Liver (tissue), 9 donors: Measurements from ENCODE around the gene HOXD12. TPM values are rescaled to one million over a fixed set of nuclear protein-coding genes. Genes with fewer than 3 reads are reported as not detected.

Source experiments
- DNase-seq: peaks from one replicate; pipeline ENCODE4 v3.0.0-alpha.2; 2017; ENCODE audit warnings: low spot score
- H3K27ac ChIP-seq, 2 donors: one replicate each; pipeline ENCODE4 v1.7.0; 2013; ENCODE audit warnings: inconsistent platforms in 2 of 2, low read length in 2 of 2, control low read depth in 1 of 2, low read depth in 1 of 2, mild to moderate bottlenecking in 1 of 2
- H3K27me3 ChIP-seq, 4 donors: one replicate each; pipeline versions ENCODE4 v1.6.1 to v1.7.0; 2013; ENCODE audit warnings: low read length in 3 of 4, inconsistent platforms in 1 of 4, mild to moderate bottlenecking in 1 of 4, moderate library complexity in 1 of 4; ENCODE audit not compliant: control insufficient read depth in 4 of 4, insufficient read depth in 4 of 4
- H3K36me3 ChIP-seq, 4 donors: one replicate each; pipeline versions ENCODE4 v1.6.1 to v1.7.0; 2013; ENCODE audit warnings: low read length in 3 of 4, mild to moderate bottlenecking in 3 of 4, low read depth in 1 of 4, moderate library complexity in 1 of 4; ENCODE audit not compliant: control insufficient read depth in 4 of 4, insufficient read depth in 3 of 4
- H3K4me1 ChIP-seq, 4 donors: one replicate each; pipeline versions ENCODE4 v1.6.1 to v1.7.0; 2013; ENCODE audit warnings: low read length in 3 of 4, mild to moderate bottlenecking in 3 of 4, moderate library complexity in 1 of 4; ENCODE audit not compliant: control insufficient read depth in 4 of 4, insufficient read depth in 4 of 4
- H3K4me3 ChIP-seq, 3 donors: one replicate each; pipeline versions ENCODE4 v1.6.1 to v1.7.0; 2013; ENCODE audit warnings: low read length in 3 of 3, control low read depth in 1 of 3, low read depth in 1 of 3, mild to moderate bottlenecking in 1 of 3
- H3K9ac ChIP-seq, 2 donors: one replicate each; pipeline ENCODE4 v1.7.0; 2013; ENCODE audit warnings: low read length in 2 of 2, mild to moderate bottlenecking in 2 of 2, moderate library complexity in 2 of 2, control low read depth in 1 of 2, low read depth in 1 of 2
- H3K9me3 ChIP-seq, 4 donors: one replicate each; pipeline versions ENCODE4 v1.6.1 to v1.7.0; 2013; ENCODE audit warnings: low read length in 3 of 4; ENCODE audit not compliant: control insufficient read depth in 4 of 4
- FOXA1 ChIP-seq: IDR thresholded peaks from 2 replicates; pipeline ENCODE4 v1.6.1; 2016; ENCODE audit warnings: antibody characterized with exemption
- FOXA2 ChIP-seq: IDR thresholded peaks from 2 replicates; pipeline ENCODE4 v1.6.1; 2016; ENCODE audit warnings: antibody characterized with exemption
- GABPA ChIP-seq, 2 donors: IDR thresholded peaks in 1 of 2; conservative IDR thresholded peaks in 1 of 2; 2 replicates each; pipeline ENCODE4 v1.6.1; 2016; ENCODE audit warnings: antibody characterized with exemption in 2 of 2, mild to moderate bottlenecking in 1 of 2, moderate library complexity in 1 of 2
- HNF4A ChIP-seq, 2 donors: conservative IDR thresholded peaks; 2 replicates each; pipeline ENCODE4 v1.6.1; 2016; ENCODE audit warnings: antibody characterized with exemption in 2 of 2, mild to moderate bottlenecking in 2 of 2
- HNF4G ChIP-seq: IDR thresholded peaks from 2 replicates; pipeline ENCODE4 v1.6.1; 2016; ENCODE audit warnings: antibody characterized with exemption
- JUND ChIP-seq, 2 donors: IDR thresholded peaks; 2 replicates each; pipeline ENCODE4 v1.6.1; 2016; ENCODE audit warnings: antibody characterized with exemption in 2 of 2
- NR2F2 ChIP-seq: IDR thresholded peaks from 2 replicates; pipeline ENCODE4 v1.6.1; 2016; ENCODE audit warnings: antibody characterized with exemption
- RAD21 ChIP-seq, 2 donors: IDR thresholded peaks; 2 replicates each; pipeline ENCODE4 v1.6.1; 2016; ENCODE audit warnings: antibody characterized with exemption in 2 of 2, mild to moderate bottlenecking in 2 of 2
- SP1 ChIP-seq: IDR thresholded peaks from 2 replicates; pipeline ENCODE4 v1.6.1; 2018; ENCODE audit warnings: antibody characterized with exemption, mild to moderate bottlenecking
- TAF1 ChIP-seq: conservative IDR thresholded peaks from 2 replicates; pipeline ENCODE4 v1.6.1; 2016; ENCODE audit warnings: antibody characterized with exemption, mild to moderate bottlenecking
- YY1 ChIP-seq: IDR thresholded peaks from 2 replicates; pipeline ENCODE4 v1.6.1; 2016; ENCODE audit warnings: antibody characterized with exemption, mild to moderate bottlenecking
- WGBS: extraction: QIAGEN DNeasy Blood & Tissue Kit; methylation state at CpG from one replicate; pipeline ENCODE4 v1.1.7; 2013; 5-methylcytosine and 5-hydroxymethylcytosine counted together
- polyA plus RNA-seq, 2 donors: library from polyadenylated mRNA; stranded (reverse) in 1 of 2; unstranded in 1 of 2; fragments of 200-250 nt in 1 of 2; fragments of >200 nt in 1 of 2; fragmentation: Nextera tagmentation in 1 of 2; extraction: Ambion mirVana in 1 of 2; gene quantifications; one replicate each; pipeline versions ENCODE4 v1.2.1 to v1.2.3, GENCODE V29; 2013 to 2015
- total RNA-seq, 2 donors: library from RNA; depleted of rRNA; stranded (reverse); fragments of >200 nt; gene quantifications; one replicate each; pipeline ENCODE4 v1.2.3, GENCODE V29; 2014
- TF ChIP-seq, protein P1 (sequence below): IDR thresholded peaks from 2 replicates; pipeline ENCODE4 v1.6.1; 2016; ENCODE audit warnings: antibody characterized with exemption, mild to moderate bottlenecking
- TF ChIP-seq, protein P2 (sequence below): IDR thresholded peaks from 2 replicates; pipeline ENCODE4 v1.6.1; 2016; ENCODE audit warnings: antibody characterized with exemption
- TF ChIP-seq, protein P3 (sequence below): IDR thresholded peaks from 2 replicates; pipeline ENCODE4 v1.6.1; 2016; ENCODE audit warnings: antibody characterized with exemption
- TF ChIP-seq, protein P4 (sequence below): IDR thresholded peaks from 2 replicates; pipeline ENCODE4 v1.6.1; 2016; ENCODE audit warnings: antibody characterized with exemption
- donor health status: healthy.
- donor health status: healthy.
- donor health status: healthy.
- donor health status: healthy.
- donor health status: healthy.

The HOXD12 gene
- total and polyA plus RNA-seq, 4 donors, result not detected

DNA sequence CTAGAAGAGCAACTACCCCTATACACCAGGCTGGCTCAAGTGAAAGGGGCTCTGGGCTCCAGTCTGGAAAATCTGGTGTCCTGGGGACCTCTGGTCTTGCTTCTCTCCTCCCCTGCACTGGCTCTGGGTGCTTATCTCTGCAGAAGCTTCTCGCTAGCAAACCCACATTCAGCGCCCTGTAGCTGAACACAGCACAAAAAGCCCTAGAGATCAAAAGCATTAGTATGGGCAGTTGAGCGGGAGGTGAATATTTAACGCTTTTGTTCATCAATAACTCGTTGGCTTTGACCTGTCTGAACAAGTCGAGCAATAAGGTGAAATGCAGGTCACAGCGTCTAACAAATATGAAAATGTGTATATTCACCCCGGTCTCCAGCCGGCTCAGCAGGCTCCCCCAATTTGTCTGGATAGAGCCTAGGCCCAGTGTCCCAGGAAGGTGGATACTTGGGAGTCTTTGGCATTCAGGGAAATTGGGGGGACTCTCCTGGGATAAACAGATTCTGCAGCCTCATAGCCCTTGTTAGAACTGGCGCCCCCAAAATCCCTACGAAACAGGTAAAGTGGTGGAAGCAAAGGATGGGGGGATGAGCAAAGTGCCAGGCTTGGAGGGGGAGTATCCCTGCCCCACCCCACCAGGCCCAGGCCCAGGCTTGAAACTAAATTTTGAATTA, 49.3 kb downstream of the HOXD12 start:
- 21% methylated on average over 11 of the region's 11 CpGs for WGBS
- no peaks in the 10 kb centered on the region for H3K9me3 ChIP-seq
- H3K4me3 ChIP-seq, result no peak overlapping the region
- H3K9ac ChIP-seq, result no peak overlapping the region
- H3K4me1 ChIP-seq, result peaks cover 0 to 8% (median 2%) of the 10 kb centered on the region in 4 donors
- no peak for DNase-seq
- TF ChIP-seq, protein P1, sequence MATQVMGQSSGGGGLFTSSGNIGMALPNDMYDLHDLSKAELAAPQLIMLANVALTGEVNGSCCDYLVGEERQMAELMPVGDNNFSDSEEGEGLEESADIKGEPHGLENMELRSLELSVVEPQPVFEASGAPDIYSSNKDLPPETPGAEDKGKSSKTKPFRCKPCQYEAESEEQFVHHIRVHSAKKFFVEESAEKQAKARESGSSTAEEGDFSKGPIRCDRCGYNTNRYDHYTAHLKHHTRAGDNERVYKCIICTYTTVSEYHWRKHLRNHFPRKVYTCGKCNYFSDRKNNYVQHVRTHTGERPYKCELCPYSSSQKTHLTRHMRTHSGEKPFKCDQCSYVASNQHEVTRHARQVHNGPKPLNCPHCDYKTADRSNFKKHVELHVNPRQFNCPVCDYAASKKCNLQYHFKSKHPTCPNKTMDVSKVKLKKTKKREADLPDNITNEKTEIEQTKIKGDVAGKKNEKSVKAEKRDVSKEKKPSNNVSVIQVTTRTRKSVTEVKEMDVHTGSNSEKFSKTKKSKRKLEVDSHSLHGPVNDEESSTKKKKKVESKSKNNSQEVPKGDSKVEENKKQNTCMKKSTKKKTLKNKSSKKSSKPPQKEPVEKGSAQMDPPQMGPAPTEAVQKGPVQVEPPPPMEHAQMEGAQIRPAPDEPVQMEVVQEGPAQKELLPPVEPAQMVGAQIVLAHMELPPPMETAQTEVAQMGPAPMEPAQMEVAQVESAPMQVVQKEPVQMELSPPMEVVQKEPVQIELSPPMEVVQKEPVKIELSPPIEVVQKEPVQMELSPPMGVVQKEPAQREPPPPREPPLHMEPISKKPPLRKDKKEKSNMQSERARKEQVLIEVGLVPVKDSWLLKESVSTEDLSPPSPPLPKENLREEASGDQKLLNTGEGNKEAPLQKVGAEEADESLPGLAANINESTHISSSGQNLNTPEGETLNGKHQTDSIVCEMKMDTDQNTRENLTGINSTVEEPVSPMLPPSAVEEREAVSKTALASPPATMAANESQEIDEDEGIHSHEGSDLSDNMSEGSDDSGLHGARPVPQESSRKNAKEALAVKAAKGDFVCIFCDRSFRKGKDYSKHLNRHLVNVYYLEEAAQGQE, result no peak
- TF ChIP-seq, protein P2, sequence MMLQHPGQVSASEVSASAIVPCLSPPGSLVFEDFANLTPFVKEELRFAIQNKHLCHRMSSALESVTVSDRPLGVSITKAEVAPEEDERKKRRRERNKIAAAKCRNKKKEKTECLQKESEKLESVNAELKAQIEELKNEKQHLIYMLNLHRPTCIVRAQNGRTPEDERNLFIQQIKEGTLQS, result no peak
- TF ChIP-seq YY1, result no peak
- H3K27me3 ChIP-seq, result peaks cover 9 to 32% (median 19%) of the 10 kb centered on the region in 4 donors
- H3K36me3 ChIP-seq, result no peaks in the 10 kb centered on the region
- no peak overlapping the region for H3K27ac ChIP-seq

DNA sequence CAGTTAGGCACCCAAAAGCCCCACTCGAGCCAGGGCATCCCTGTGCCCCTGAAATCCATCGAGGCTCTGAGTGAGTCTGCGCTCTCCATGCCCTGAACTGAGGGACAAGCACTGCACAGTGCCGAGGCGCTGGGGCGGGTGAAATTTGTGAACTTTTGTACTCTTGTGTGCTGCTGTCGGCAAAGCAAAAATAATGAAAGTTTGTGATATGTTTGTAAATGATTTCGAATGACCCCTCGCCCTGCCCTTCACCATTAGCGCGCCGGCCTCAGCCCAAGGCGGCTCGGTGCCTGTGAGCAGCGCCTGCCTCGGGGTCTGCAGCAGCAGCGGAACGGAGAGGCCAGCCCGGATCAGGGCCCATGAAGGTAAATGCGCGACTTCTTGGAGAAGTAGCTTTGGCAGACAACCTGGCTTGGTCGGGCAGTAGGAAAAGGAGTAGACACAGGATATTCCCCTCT, 49.9 kb downstream of the HOXD12 start:
- Histone ChIP-seq H3K27me3 (peaks cover 10 to 34% (median 21%) of the 10 kb centered on the region in 4 donors), H3K9ac (no peak overlapping the region), H3K9me3 (no peaks in the 10 kb centered on the region), H3K4me3 (no peak overlapping the region), H3K36me3 (no peaks in the 10 kb centered on the region), H3K27ac (no peak overlapping the region), H3K4me1 (peaks cover 0 to 8% (median 3%) of the 10 kb centered on the region in 4 donors)
- no peak for DNase-seq
- WGBS, result 13% methylated on average over 22 of the region's 22 CpGs
- TF ChIP-seq HNF4A (conservative IDR thresholded peaks at IDR 0.05) (no peak), RAD21 (IDR thresholded peaks at IDR 0.05) (no peak), NR2F2 (no peak), TAF1 (no peak), GABPA (IDR thresholded peaks at IDR 0.05 in 1 of 2, conservative IDR thresholded peaks at IDR 0.05 in 1 of 2) (no peak), HNF4G (no peak), YY1 (no peak), FOXA2 (no peak), SP1 (no peak), JUND (IDR thresholded peaks at IDR 0.05) (no peak), FOXA1 (no peak)
- TF ChIP-seq, protein P2, result no peak
- TF ChIP-seq, protein P3, sequence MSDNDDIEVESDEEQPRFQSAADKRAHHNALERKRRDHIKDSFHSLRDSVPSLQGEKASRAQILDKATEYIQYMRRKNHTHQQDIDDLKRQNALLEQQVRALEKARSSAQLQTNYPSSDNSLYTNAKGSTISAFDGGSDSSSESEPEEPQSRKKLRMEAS, result no peak
- TF ChIP-seq, protein P1, result no peak
- TF ChIP-seq, protein P4, sequence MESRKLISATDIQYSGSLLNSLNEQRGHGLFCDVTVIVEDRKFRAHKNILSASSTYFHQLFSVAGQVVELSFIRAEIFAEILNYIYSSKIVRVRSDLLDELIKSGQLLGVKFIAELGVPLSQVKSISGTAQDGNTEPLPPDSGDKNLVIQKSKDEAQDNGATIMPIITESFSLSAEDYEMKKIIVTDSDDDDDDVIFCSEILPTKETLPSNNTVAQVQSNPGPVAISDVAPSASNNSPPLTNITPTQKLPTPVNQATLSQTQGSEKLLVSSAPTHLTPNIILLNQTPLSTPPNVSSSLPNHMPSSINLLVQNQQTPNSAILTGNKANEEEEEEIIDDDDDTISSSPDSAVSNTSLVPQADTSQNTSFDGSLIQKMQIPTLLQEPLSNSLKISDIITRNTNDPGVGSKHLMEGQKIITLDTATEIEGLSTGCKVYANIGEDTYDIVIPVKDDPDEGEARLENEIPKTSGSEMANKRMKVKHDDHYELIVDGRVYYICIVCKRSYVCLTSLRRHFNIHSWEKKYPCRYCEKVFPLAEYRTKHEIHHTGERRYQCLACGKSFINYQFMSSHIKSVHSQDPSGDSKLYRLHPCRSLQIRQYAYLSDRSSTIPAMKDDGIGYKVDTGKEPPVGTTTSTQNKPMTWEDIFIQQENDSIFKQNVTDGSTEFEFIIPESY, result no peak
